A549 (cell line): ENCODE measurements around the gene CCDC70. TPM values are rescaled to one million over a fixed set of nuclear protein-coding genes. Genes with fewer than 3 reads are reported as not detected.

Experiments
- ATAC-seq, 2 experiments: fragments of 200-7000 bp in 1 of 2; fragments of >200 bp in 1 of 2; cut with Nextera tagmentation in 1 of 2; cut with Tn5 transposase in 1 of 2; 3 replicates each; pipeline versions ENCODE4 v1.8.0 to v1.9.1; 2018 to 2020; ENCODE audit warnings: mild to moderate bottlenecking in 1 of 2, moderate library complexity in 1 of 2
- CTCF ChIA-PET: fragments of 300-600 bp; sonication (Branson Sonifier 250); formaldehyde crosslinking; extraction: SDS; loops from one replicate; lab custom pipeline; 2021; ENCODE audit warnings: antibody characterized with exemption, inconsistent platforms; lab: Yijun Ruan, JAX
- POLR2A ChIA-PET: fragments of 350-600 bp; formaldehyde crosslinking; extraction: SDS; loops from one replicate; lab custom pipeline; 2021; ENCODE audit warnings: antibody characterized with exemption, inconsistent platforms; lab: Yijun Ruan, JAX
- DNase-seq, 2 experiments: peaks; one replicate each; pipeline versions ENCODE4 v3.0.0 to v3.0.0-alpha.2; 2011 to 2016; ENCODE audit warnings: low read depth in 1 of 2, low spot score in 1 of 2
- FAIRE-seq: peaks from 2 replicates; lab custom pipeline; 2011; peaks lifted over from hg19 to GRCh38; lab: Jason Lieb, UNC
- H3K27ac ChIP-seq, 2 experiments: fragments of >200 bp; sonication (Bioruptor Twin); formaldehyde crosslinking; 3 replicates each; pipeline ENCODE4 v1.5.1; 2016 to 2017
- H3K4me1 ChIP-seq: fragments of >200 bp; sonication (Bioruptor Twin); formaldehyde crosslinking; 3 replicates; pipeline ENCODE4 v1.6.1; 2016
- H3K4me2 ChIP-seq: fragments of >200 bp; sonication (Bioruptor Twin); formaldehyde crosslinking; 3 replicates; pipeline ENCODE4 v1.6.1; 2016
- H3K4me3 ChIP-seq: fragments of >200 bp; sonication (Bioruptor Twin); formaldehyde crosslinking; 3 replicates; pipeline ENCODE4 v1.5.1; 2016
- H3K9me3 ChIP-seq: fragments of >200 bp; sonication (Bioruptor Twin); formaldehyde crosslinking; 3 replicates; pipeline ENCODE4 v1.6.1; 2016
- CBX2 ChIP-seq: fragments of 200-600 bp; sonication (generic); IDR thresholded peaks from 2 replicates; pipeline ENCODE4 v1.6.1; 2016; ENCODE audit warnings: low read depth, mild to moderate bottlenecking, borderline replicate concordance
- CBX8 ChIP-seq: fragments of 200-600 bp; sonication (generic); IDR thresholded peaks from 2 replicates; pipeline ENCODE4 v1.6.1; 2016
- CEBPB ChIP-seq, 2 experiments: fragments of >200 bp in 1 of 2; sonication (Bioruptor Twin) in 1 of 2; formaldehyde crosslinking in 1 of 2; IDR thresholded peaks; 2 replicates each; pipeline ENCODE4 v1.6.1; 2012 to 2016
- CHD4 ChIP-seq: fragments of 200-600 bp; sonication (generic); IDR thresholded peaks from 2 replicates; pipeline ENCODE4 v1.6.1; 2016; ENCODE audit warnings: antibody characterized with exemption, mild to moderate bottlenecking, borderline replicate concordance
- EHF ChIP-seq: fragments of 250-450 bp; sonication (Bioruptor Pico); IDR thresholded peaks from 2 replicates; pipeline ENCODE4 v1.5.0; 2020; ENCODE audit warnings: mild to moderate bottlenecking
- EHMT2 ChIP-seq: fragments of 200-600 bp; sonication (generic); IDR thresholded peaks from 2 replicates; pipeline ENCODE4 v1.6.1; 2016; ENCODE audit warnings: antibody characterized with exemption, low read depth, mild to moderate bottlenecking, moderate library complexity
- FOSB ChIP-seq: fragments of 250-450 bp; sonication (Bioruptor Pico); IDR thresholded peaks from 2 replicates; pipeline ENCODE4 v1.5.0; 2020; ENCODE audit warnings: mild to moderate bottlenecking, moderate library complexity
- HDAC2 ChIP-seq: fragments of 200-600 bp; sonication (generic); IDR thresholded peaks from 2 replicates; pipeline ENCODE4 v1.6.1; 2016
- HOXA7 ChIP-seq: fragments of 250-450 bp; sonication (Bioruptor Pico); IDR thresholded peaks from 2 replicates; pipeline ENCODE4 v1.5.0; 2020; ENCODE audit warnings: mild to moderate bottlenecking, moderate library complexity
- HOXB13 ChIP-seq: fragments of 250-450 bp; sonication (Bioruptor Pico); IDR thresholded peaks from 2 replicates; pipeline ENCODE4 v1.5.0; 2020; ENCODE audit warnings: low read depth, mild to moderate bottlenecking, moderate library complexity
- JUN ChIP-seq, 2 experiments: fragments of >200 bp; sonication (Bioruptor Twin); formaldehyde crosslinking; IDR thresholded peaks; 2 replicates in 1 of 2; 3 replicates in 1 of 2; pipeline ENCODE4 v1.6.1; 2016 to 2017
- MYC ChIP-seq: IDR thresholded peaks from 2 replicates; pipeline ENCODE4 v1.6.1; 2012; ENCODE audit warnings: mild to moderate bottlenecking, inconsistent platforms, low read length, improper control_type of control experiment, borderline replicate concordance
- PBX3 ChIP-seq: IDR thresholded peaks from 2 replicates; pipeline ENCODE4 v1.6.1; 2012
- RFX5 ChIP-seq: fragments of 450-650 bp; IDR thresholded peaks from 2 replicates; pipeline ENCODE4 v1.7.1; 2014; ENCODE audit warnings: antibody characterized with exemption, mild to moderate bottlenecking, moderate library complexity
- RNF2 ChIP-seq: fragments of 200-600 bp; sonication (generic); IDR thresholded peaks from 2 replicates; pipeline ENCODE4 v1.6.1; 2016; ENCODE audit warnings: low read depth, mild to moderate bottlenecking, antibody characterized with exemption, moderate library complexity, borderline replicate concordance
- ZC3H11A ChIP-seq: fragments of 450-650 bp; IDR thresholded peaks from 2 replicates; pipeline ENCODE4 v1.6.1; 2014; ENCODE audit warnings: antibody characterized with exemption, mild to moderate bottlenecking
- WGBS: methylation state at CpG from one replicate; pipeline ENCODE4 v1.1.6; 2017; ENCODE audit errors: missing lambda C conversion rate; 5-methylcytosine and 5-hydroxymethylcytosine counted together
- polyA plus RNA-seq, 4 experiments: library from polyadenylated mRNA; depleted of rRNA in 3 of 4; stranded (reverse); fragments of >200 nt; fragmentation: RNase III in 1 of 4; extraction: RNeasy Plus Mini Kit Qiagen cat#74134 plus additional on column Dnase treatment in 1 of 4; gene quantifications; 2 replicates in 3 of 4; 3 replicates in 1 of 4; pipeline ENCODE4 v1.2.3, GENCODE V29; 2011 to 2017
- TF ChIP-seq, protein P1 (sequence below): fragments of >200 bp; sonication (Bioruptor Twin); formaldehyde crosslinking; IDR thresholded peaks from 3 replicates; pipeline ENCODE4 v1.5.1; 2016
- TF ChIP-seq, protein P2 (sequence below): fragments of 200-600 bp; sonication (generic); IDR thresholded peaks from 2 replicates; pipeline ENCODE4 v1.6.1; 2016; ENCODE audit warnings: antibody characterized with exemption, mild to moderate bottlenecking, moderate library complexity
- TF ChIP-seq, protein P3 (sequence below): fragments of 250-450 bp; sonication (Bioruptor Pico); IDR thresholded peaks from 2 replicates; pipeline ENCODE4 v1.5.0; 2020; ENCODE audit warnings: low read depth, mild to moderate bottlenecking, moderate library complexity
- TF ChIP-seq, protein P4 (sequence below): fragments of 150-350 bp; IDR thresholded peaks from 2 replicates; pipeline ENCODE4 v1.6.1; 2014; ENCODE audit warnings: low read depth, mild to moderate bottlenecking, low read length

Gene CCDC70
- polyA plus RNA-seq, 2 of the 4 experiments (the other 2 are of a cell fraction), result not detected

GRCh38 chr13:51892657-51893056, 30.9 kb downstream of the CCDC70 start:
- H3K4me2 ChIP-seq, result no peak overlapping the region
- no peak for DNase-seq
- FAIRE-seq, result no peak
- WGBS, result 21% methylated on average over 3 of the region's 3 CpGs
- H3K27ac ChIP-seq, result no peak overlapping the region
- ChIA-PET CTCF (interaction anchor here (1.3 to 9.2 kb wide), 4 partner anchors 47 to 309 kb away, joined by 4 to 81 read pairs (median 6); partner anchors contain the start of gene NEK5), POLR2A (no interaction called here)
- ATAC-seq, result no peak
- no peak overlapping the region for H3K4me3 ChIP-seq
- TF ChIP-seq CBX8 (no peak), FOSB (CRISPR knock-in tag) (no peak), HOXB13 (no peak), RFX5 (no peak), HOXA7 (no peak), EHMT2 (no peak), PBX3 (no peak), HDAC2 (no peak), EHF (CRISPR knock-in tag) (no peak), RNF2 (no peak)
- TF ChIP-seq, protein P1, sequence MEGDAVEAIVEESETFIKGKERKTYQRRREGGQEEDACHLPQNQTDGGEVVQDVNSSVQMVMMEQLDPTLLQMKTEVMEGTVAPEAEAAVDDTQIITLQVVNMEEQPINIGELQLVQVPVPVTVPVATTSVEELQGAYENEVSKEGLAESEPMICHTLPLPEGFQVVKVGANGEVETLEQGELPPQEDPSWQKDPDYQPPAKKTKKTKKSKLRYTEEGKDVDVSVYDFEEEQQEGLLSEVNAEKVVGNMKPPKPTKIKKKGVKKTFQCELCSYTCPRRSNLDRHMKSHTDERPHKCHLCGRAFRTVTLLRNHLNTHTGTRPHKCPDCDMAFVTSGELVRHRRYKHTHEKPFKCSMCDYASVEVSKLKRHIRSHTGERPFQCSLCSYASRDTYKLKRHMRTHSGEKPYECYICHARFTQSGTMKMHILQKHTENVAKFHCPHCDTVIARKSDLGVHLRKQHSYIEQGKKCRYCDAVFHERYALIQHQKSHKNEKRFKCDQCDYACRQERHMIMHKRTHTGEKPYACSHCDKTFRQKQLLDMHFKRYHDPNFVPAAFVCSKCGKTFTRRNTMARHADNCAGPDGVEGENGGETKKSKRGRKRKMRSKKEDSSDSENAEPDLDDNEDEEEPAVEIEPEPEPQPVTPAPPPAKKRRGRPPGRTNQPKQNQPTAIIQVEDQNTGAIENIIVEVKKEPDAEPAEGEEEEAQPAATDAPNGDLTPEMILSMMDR, result no peak
- TF ChIP-seq, protein P2, sequence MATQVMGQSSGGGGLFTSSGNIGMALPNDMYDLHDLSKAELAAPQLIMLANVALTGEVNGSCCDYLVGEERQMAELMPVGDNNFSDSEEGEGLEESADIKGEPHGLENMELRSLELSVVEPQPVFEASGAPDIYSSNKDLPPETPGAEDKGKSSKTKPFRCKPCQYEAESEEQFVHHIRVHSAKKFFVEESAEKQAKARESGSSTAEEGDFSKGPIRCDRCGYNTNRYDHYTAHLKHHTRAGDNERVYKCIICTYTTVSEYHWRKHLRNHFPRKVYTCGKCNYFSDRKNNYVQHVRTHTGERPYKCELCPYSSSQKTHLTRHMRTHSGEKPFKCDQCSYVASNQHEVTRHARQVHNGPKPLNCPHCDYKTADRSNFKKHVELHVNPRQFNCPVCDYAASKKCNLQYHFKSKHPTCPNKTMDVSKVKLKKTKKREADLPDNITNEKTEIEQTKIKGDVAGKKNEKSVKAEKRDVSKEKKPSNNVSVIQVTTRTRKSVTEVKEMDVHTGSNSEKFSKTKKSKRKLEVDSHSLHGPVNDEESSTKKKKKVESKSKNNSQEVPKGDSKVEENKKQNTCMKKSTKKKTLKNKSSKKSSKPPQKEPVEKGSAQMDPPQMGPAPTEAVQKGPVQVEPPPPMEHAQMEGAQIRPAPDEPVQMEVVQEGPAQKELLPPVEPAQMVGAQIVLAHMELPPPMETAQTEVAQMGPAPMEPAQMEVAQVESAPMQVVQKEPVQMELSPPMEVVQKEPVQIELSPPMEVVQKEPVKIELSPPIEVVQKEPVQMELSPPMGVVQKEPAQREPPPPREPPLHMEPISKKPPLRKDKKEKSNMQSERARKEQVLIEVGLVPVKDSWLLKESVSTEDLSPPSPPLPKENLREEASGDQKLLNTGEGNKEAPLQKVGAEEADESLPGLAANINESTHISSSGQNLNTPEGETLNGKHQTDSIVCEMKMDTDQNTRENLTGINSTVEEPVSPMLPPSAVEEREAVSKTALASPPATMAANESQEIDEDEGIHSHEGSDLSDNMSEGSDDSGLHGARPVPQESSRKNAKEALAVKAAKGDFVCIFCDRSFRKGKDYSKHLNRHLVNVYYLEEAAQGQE, result no peak
- TF ChIP-seq, protein P3, sequence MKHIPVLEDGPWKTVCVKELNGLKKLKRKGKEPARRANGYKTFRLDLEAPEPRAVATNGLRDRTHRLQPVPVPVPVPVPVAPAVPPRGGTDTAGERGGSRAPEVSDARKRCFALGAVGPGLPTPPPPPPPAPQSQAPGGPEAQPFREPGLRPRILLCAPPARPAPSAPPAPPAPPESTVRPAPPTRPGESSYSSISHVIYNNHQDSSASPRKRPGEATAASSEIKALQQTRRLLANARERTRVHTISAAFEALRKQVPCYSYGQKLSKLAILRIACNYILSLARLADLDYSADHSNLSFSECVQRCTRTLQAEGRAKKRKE, result no peak
- H3K4me1 ChIP-seq, result no peaks in the 10 kb centered on the region
- H3K9me3 ChIP-seq, result no peaks in the 10 kb centered on the region

GRCh38 chr13:51894239-51894638, 32.5 kb downstream of the CCDC70 start:
- no peak for ATAC-seq
- DNase-seq, result no peak
- FAIRE-seq, result no peak
- ChIA-PET CTCF (interaction anchor here (1.1 to 9.2 kb wide), 5 partner anchors 8 to 307 kb away, joined by 4 to 81 read pairs (median 10); partner anchors contain the start of gene NEK5), POLR2A (no interaction called here)
- Histone ChIP-seq H3K4me1 (no peaks in the 10 kb centered on the region), H3K4me3 (no peak overlapping the region), H3K27ac (no peak overlapping the region), H3K4me2 (no peak overlapping the region), H3K9me3 (no peaks in the 10 kb centered on the region)
- TF ChIP-seq ZC3H11A (no peak), CHD4 (no peak), CEBPB (IDR thresholded peaks at IDR 0.05) (no peak), JUN (IDR thresholded peaks at IDR 0.05) (no peak), CBX2 (no peak), MYC (no peak)
- TF ChIP-seq, protein P4, sequence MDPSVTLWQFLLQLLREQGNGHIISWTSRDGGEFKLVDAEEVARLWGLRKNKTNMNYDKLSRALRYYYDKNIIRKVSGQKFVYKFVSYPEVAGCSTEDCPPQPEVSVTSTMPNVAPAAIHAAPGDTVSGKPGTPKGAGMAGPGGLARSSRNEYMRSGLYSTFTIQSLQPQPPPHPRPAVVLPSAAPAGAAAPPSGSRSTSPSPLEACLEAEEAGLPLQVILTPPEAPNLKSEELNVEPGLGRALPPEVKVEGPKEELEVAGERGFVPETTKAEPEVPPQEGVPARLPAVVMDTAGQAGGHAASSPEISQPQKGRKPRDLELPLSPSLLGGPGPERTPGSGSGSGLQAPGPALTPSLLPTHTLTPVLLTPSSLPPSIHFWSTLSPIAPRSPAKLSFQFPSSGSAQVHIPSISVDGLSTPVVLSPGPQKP, result no peak
- WGBS, result 86% methylated on average over 4 of the region's 4 CpGs
